Astrocyte of the spinal cord (primary cell): ENCODE measurements around the gene CALHM1.

ENCODE experiments used
- DNase-seq: peaks from one replicate; pipeline ENCODE4 v3.0.0; 2011; ENCODE audit warnings: low read depth, low spot score
- H3K4me3 ChIP-seq: 2 replicates; pipeline ENCODE4 v1.5.1; 2011; ENCODE audit warnings: low read depth, mild to moderate bottlenecking, low read length, moderate library complexity
- CTCF ChIP-seq: IDR thresholded peaks from 2 replicates; pipeline ENCODE4 v1.5.1; 2012; ENCODE audit warnings: low read depth, mild to moderate bottlenecking, low read length, inconsistent platforms
- in situ Hi-C: cut with HindIII; loops from 2 replicates; pipeline ENCODE4 v1.10.0; 2017; ENCODE audit warnings: low sequenced_read_pairs

Gene CALHM1

GRCh38 chr10:103450201-103450695, 8.5 kb downstream of the CALHM1 start:
- in situ Hi-C loops, result no loop called here
- DNase-seq, result no peak
- H3K4me3 ChIP-seq, result no peak overlapping the region
- no peak for TF ChIP-seq CTCF

GRCh38 chr10:103449208-103450144, 9.2 kb downstream of the CALHM1 start:
- no peak for TF ChIP-seq CTCF
- no peak overlapping the region for H3K4me3 ChIP-seq
- no peak for DNase-seq
- in situ Hi-C loops, result no loop called here

- in situ Hi-C loops, result no loop called here
- no peak overlapping the region for H3K4me3 ChIP-seq
- TF ChIP-seq CTCF, result no peak
- peak; percentile 53 for DNase-seq
Measured at GRCh38 chr10:103448746-103449145, 10.0 kb downstream of the CALHM1 start.

GRCh38 chr10:103447187-103447586, 11.5 kb downstream of the CALHM1 start:
- no peak for DNase-seq
- H3K4me3 ChIP-seq, result no peak overlapping the region
- in situ Hi-C loops, result no loop called here
- no peak for TF ChIP-seq CTCF

GRCh38 chr10:103445767-103446567, 12.7 kb downstream of the CALHM1 start:
- no peak overlapping the region for H3K4me3 ChIP-seq
- in situ Hi-C loops, result no loop called here
- DNase-seq, result no peak
- TF ChIP-seq CTCF, result no peak

GRCh38 chr10:103445366-103445765, 13.3 kb downstream of the CALHM1 start:
- TF ChIP-seq CTCF, result no peak
- no peak overlapping the region for H3K4me3 ChIP-seq
- in situ Hi-C loops, result no loop called here
- DNase-seq, result no peak
